Measurements from ENCODE around the gene EIF4EBP3. TPM values are rescaled to one million over a fixed set of nuclear protein-coding genes. Genes with fewer than 3 reads are reported as not detected.
A peak's percentile ranks its signal among the peaks of the same experiment; 100 is the strongest.

Gene EIF4EBP3
- total and polyA plus RNA-seq, 9 of the 15 experiments (the other 6 are each of a cell fraction or from before 2014, with no cell fraction given): 1.3 to 7.5 (median 3.8) TPM

GRCh38 chr5:140564196-140565023 is 16.9 kb downstream of the EIF4EBP3 start, which contains the start of the genes APBB3 and SLC35A4 (continued):
- TF ChIP-seq CHD7 (IDR thresholded peaks at IDR 0.05; ENCODE audit: low read depth, low read length) (no peak), PHTF2 (CRISPR knock-in tag; IDR thresholded peaks at IDR 0.05) (no peak), HIVEP1 (CRISPR knock-in tag; IDR thresholded peaks at IDR 0.05) (no peak), ZC3H4 (CRISPR knock-in tag; IDR thresholded peaks at IDR 0.05; ENCODE audit: borderline replicate concordance) (peak; percentile 91; the same call in 1 of the 2 replicates), CBX8 (IDR thresholded peaks at IDR 0.05; ENCODE audit: borderline replicate concordance, extremely low read depth, low read depth, low read length, poor library complexity, severe bottlenecking) (no peak), L3MBTL2 (IDR thresholded peaks at IDR 0.05) (peak; percentile 100), ZNF511 (CRISPR knock-in tag; IDR thresholded peaks at IDR 0.05) (no peak), MAFK (IDR thresholded peaks at IDR 0.05; ENCODE audit: low read length) (peak; percentile 30; the same call in 1 of the 2 replicates), MYBL2 (IDR thresholded peaks at IDR 0.05; ENCODE audit: low read depth) (no peak), MYBL2 (CRISPR knock-in tag; IDR thresholded peaks at IDR 0.05; ENCODE audit: borderline replicate concordance) (no peak), ETV1 (tag; conservative IDR thresholded peaks at IDR 0.05; ENCODE audit: low read depth) (peak; percentile 98), ARID2 (IDR thresholded peaks at IDR 0.05) (no peak), DPF2 (IDR thresholded peaks at IDR 0.05) (peak; percentile 26; the same call in 1 of the 2 replicates), MTA2 (IDR thresholded peaks at IDR 0.05; ENCODE audit: low read depth) (peak; percentile 83)
